HTR-8/SVneo (cell line): ENCODE data around the gene CDH1.
"Not testable (repeated sequence)": the region's sequence is repeated elsewhere in the genome, so short reads cannot be mapped to it uniquely, and the experiment has no call there.

Experiments used
- DNase-seq: peaks from one replicate; pipeline ENCODE4 v3.0.0; 2011; ENCODE audit warnings: low spot score, mixed read lengths; ENCODE audit not compliant: insufficient read length
- FAIRE-seq: peaks from 2 replicates; lab custom pipeline; 2011; peaks lifted over from hg19 to GRCh38; lab: Jason Lieb, UNC

Gene CDH1

DNA sequence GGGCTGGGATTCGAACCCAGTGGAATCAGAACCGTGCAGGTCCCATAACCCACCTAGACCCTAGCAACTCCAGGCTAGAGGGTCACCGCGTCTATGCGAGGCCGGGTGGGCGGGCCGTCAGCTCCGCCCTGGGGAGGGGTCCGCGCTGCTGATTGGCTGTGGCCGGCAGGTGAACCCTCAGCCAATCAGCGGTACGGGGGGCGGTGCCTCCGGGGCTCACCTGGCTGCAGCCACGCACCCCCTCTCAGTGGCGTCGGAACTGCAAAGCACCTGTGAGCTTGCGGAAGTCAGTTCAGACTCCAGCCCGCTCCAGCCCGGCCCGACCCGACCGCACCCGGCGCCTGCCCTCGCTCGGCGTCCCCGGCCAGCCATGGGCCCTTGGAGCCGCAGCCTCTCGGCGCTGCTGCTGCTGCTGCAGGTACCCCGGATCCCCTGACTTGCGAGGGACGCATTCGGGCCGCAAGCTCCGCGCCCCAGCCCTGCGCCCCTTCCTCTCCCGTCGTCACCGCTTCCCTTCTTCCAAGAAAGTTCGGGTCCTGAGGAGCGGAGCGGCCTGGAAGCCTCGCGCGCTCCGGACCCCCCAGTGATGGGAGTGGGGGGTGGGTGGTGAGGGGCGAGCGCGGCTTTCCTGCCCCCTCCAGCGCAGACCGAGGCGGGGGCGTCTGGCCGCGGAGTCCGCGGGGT lies at the start of gene CDH1:
CDH1 (plus strand) TSS at position 247 of the 684 bp plus-strand sequence; CDS start at position 371, 124 bp downstream.
- FAIRE-seq (no peak), DNase-seq (no peak)

GRCh38 chr16:68689921-68690320 lies 47.2 kb upstream of the CDH1 start:
- no peak for FAIRE-seq
- no peak for DNase-seq

DNA sequence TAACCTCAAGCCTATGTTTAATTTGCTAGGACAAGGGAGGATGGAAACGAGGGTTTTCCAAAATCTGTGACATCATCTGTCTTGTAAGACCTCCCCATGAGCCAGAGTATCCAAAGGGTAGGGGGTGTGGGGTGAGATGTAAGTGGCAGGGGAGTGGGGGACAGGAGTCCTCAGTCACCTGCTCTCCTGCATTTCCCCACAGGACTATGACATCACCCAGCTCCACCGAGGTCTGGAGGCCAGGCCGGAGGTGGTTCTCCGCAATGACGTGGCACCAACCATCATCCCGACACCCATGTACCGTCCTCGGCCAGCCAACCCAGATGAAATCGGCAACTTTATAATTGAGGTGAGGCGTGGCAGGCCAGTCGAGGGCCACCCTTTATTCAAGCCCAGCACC lies 41.5 kb upstream of the CDH1 start:
- peak; percentile 77 for FAIRE-seq
- DNase-seq: no peak

GRCh38 chr16:68696514-68696913 lies 40.6 kb upstream of the CDH1 start:
- DNase-seq (no peak), FAIRE-seq (no peak)

GRCh38 chr16:68698091-68698490 lies 39.0 kb upstream of the CDH1 start:
- FAIRE-seq: no peak
- no peak for DNase-seq

- FAIRE-seq (peak; percentile 44), DNase-seq (no peak)
Measured at GRCh38 chr16:68700120-68700519, 37.0 kb upstream of the CDH1 start.

DNA sequence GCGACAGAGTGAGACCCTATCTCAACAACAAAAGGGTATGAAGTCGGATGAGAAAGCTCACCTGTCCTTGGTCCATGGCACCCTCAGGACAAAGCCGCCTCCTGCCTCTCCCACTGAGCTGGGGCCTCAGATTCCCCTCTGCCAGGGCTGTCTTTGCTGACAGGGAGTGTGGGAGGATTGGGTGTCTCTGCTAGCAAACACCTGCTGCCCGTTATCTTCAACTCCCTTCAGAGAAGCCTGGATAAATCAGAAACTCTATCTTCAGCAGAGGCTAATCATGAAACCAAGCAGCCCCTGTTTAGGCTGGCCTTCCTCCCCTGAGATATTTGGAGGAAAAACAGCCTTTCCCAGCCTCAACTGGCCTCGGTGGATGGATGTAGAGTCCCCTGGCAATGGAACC lies 36.3 kb upstream of the CDH1 start:
- FAIRE-seq: no peak
- no peak for DNase-seq

DNA sequence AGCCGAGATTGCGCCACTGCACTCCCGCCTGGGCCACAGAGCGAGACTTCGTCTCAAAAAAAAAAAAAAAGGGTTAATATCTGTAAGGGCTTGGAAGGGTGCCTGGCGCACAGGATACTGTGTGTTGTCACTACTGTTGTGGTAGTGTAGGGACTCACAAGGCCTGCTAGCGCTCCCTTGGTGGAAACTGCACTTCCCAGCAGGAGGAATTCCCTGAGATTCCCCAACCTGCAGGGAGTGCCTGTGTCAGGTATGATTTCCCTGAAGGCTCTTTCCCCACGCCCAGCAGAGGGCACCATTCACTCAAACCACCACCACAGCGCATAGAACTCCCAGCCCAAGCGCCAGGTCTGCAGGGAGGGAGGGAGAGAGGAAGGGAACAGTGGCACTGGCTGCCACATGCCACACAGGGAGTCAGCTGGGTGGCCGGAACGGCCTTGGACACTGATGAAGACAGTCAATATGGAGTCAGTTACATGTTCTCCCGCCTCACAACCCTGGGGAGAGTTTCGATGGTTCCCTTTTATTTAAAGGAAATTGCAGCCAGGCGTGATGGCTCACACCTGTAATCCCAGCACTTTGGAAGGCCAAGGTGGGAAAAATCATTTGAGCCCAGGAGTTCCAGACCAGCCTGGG lies 32.7 kb upstream of the CDH1 start:
- peak; percentile 79 for DNase-seq
- FAIRE-seq: peak; percentile 86

GRCh38 chr16:68707340-68708152 lies 29.5 kb upstream of the CDH1 start:
- FAIRE-seq (peak; percentile 94), DNase-seq (peak; percentile 98)

- no peak for FAIRE-seq
Measured at GRCh38 chr16:68710211-68710610, 26.9 kb upstream of the CDH1 start.

DNA sequence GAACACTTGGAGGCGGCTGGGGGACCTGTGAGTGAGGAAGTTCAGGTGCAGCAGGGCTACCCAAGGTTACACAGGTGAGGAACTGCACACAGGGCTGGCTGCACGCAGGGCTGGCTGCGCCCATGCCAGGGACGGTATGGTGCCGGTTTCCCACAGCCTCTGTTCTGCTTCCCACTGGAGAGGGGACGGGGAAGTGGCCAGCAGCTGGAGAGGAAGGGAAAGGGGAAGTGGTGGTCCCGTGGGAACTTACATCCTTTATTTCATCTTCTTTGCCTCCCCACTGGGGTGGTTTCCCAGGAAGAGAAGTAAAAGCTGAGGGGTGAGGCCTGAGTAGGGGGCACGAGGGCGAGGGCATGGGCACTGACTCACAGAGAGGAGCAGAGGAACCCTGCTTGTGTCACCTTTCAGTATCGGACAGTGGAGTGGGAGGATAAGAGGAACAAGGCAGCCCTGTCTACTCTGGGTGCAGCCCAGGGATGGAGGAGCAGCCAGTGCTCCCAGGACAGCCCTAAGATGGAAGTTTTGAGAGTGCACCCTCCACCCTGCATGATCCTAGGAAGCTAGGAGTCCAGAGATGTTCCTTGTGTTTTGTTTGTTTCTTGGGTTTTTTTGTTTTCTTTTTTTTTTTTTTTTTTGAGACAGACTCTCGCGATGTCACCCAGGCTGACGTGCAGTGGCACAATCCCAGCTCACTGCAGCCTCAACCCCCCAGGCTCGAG lies 25.5 kb upstream of the CDH1 start:
- FAIRE-seq: no peak
- DNase-seq: no peak

More at GRCh38 chr16:68710211-68710610, 26.9 kb upstream of the CDH1 start:
- no peak for DNase-seq

DNA sequence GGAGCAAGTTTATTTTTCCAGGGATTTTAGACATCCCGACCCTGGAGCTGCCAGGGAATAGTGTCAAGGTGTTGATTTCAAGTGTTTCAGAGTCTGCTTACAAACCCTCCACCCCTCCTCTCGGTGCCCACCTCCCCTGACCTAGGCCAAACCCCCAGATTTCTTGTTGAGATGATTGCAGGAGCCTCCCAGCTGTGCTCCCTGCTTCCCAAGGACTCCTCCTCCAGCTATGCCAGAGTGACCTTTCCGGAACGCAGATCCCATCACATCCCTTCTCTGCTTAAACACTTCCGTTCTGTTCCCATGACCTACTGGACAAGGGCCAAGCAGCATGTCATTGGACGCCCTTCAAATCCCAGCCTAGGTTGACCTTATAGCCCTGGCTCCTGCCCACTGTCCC lies 23.7 kb upstream of the CDH1 start:
- FAIRE-seq (no peak), DNase-seq (no peak)

GRCh38 chr16:68715471-68715870 lies 21.6 kb upstream of the CDH1 start:
- DNase-seq: no peak
- FAIRE-seq: no peak

DNA sequence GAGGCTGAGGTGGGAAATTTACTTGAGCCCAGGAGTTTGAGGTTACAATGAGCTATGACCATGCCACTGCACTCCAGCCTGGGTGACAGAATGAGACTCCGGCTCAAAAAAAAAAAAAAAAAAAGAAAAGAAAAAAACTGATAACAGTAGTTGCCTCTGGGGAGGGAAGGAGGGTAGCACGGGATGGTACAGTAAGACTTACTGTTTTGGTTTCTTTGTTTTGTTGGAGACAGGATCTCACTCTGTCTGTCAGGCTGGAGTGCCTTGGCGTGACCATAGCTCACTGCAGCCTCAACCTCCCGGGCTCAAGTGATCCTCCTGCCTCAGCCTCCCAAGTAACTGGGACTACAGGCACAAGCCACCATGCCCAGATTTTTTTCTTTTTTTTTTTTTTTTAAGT lies 20.6 kb upstream of the CDH1 start:
- not testable (repeated sequence) for DNase-seq

GRCh38 chr16:68717684-68718083 lies 19.4 kb upstream of the CDH1 start:
- DNase-seq (no peak), FAIRE-seq (no peak)

More for the DNA sequence above, 20.6 kb upstream of the CDH1 start:
- not testable (repeated sequence) for FAIRE-seq

DNA sequence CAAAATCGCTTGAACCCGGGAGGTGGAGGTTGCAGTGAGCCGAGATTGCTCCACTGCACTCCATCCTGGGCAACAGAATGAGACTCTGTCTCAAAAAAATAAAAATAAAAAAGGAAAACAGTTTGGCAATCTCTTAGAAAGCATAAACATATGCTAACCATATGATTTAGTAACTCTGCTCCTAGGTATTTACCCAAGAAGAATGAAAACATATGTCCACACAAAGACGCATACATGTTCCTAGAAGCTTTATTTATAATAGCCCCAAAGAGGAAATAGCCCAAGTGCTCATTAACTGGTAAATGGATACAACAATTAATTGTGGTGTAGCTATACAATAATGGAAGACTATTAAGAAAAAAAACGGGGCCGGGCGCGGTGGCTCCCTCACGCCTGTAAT lies 18.5 kb upstream of the CDH1 start:
- DNase-seq (no peak), FAIRE-seq (no peak)

- no peak for FAIRE-seq
- no peak for DNase-seq
Measured at GRCh38 chr16:68719993-68720489, 17.1 kb upstream of the CDH1 start.

GRCh38 chr16:68722119-68723024 lies 14.7 kb upstream of the CDH1 start:
- no peak for DNase-seq
- FAIRE-seq: no peak

- DNase-seq (no peak), FAIRE-seq (no peak)
Measured at GRCh38 chr16:68724797-68725196, 12.3 kb upstream of the CDH1 start.
